ENCODE measurements around the gene IRF8. TPM values are rescaled to one million over a fixed set of nuclear protein-coding genes. Genes with fewer than 3 reads are reported as not detected.

IRF8 gene
- total RNA-seq, 3 donors from 2014 or later: 16.7 to 121 (median 20.2) TPM

- TF ChIP-seq CTCF (IDR thresholded peaks at IDR 0.05) (no peak), POLR2AphosphoS5 (IDR thresholded peaks at IDR 0.05) (no peak), POLR2A (IDR thresholded peaks at IDR 0.05) (no peak)
- Histone ChIP-seq H3K27ac (no peak overlapping the region), H3K4me1 (no peaks in the 10 kb centered on the region), H3K9me3 (no peaks in the 10 kb centered on the region), H3K27me3 (peaks cover 0 to 46% of the 10 kb centered on the region in 2 donors), H3K36me3 (no peaks in the 10 kb centered on the region), H3K4me3 (no peak overlapping the region)
- DNase-seq (ENCODE audit: low spot score in 2 of 2): no peak
- intact Hi-C loops (cut with DNase I; ENCODE audit: low total_unique reads): no loop called here
Measured at GRCh38 chr16:85952197-85952596, 53.2 kb downstream of the IRF8 start.

GRCh38 chr16:85952811-85953210 is 53.8 kb downstream of the IRF8 start:
- TF ChIP-seq POLR2AphosphoS5 (IDR thresholded peaks at IDR 0.05): no peak
- no peak for TF ChIP-seq POLR2A (IDR thresholded peaks at IDR 0.05)
- no peak for TF ChIP-seq CTCF (IDR thresholded peaks at IDR 0.05)
- no peaks in the 10 kb centered on the region for H3K4me1 ChIP-seq
- intact Hi-C loops (cut with DNase I; ENCODE audit: low total_unique reads): no loop called here

GRCh38 chr16:85954927-85955519 is 56.1 kb downstream of the IRF8 start:
- Histone ChIP-seq H3K4me3 (no peak overlapping the region), H3K9me3 (no peaks in the 10 kb centered on the region), H3K4me1 (no peaks in the 10 kb centered on the region), H3K27me3 (peaks cover 0 to 38% of the 10 kb centered on the region in 2 donors), H3K36me3 (no peaks in the 10 kb centered on the region), H3K27ac (no peak overlapping the region)
- DNase-seq (ENCODE audit: low spot score in 2 of 2): no peak
- intact Hi-C loops (cut with DNase I; ENCODE audit: low total_unique reads): no loop called here
- no peak for TF ChIP-seq POLR2A (IDR thresholded peaks at IDR 0.05)
- TF ChIP-seq CTCF (IDR thresholded peaks at IDR 0.05): no peak
- TF ChIP-seq POLR2AphosphoS5 (IDR thresholded peaks at IDR 0.05): no peak

More at GRCh38 chr16:85952811-85953210, 53.8 kb downstream of the IRF8 start:
- Histone ChIP-seq H3K27ac (no peak overlapping the region), H3K36me3 (no peaks in the 10 kb centered on the region), H3K27me3 (peaks cover 0 to 43% of the 10 kb centered on the region in 2 donors), H3K9me3 (no peaks in the 10 kb centered on the region), H3K4me3 (no peak overlapping the region)
- DNase-seq (ENCODE audit: low spot score in 2 of 2): no peak

GRCh38 chr16:85955566-85955965 is 56.6 kb downstream of the IRF8 start:
- H3K4me1 ChIP-seq: no peaks in the 10 kb centered on the region
- H3K27me3 ChIP-seq: peaks cover 0 to 38% of the 10 kb centered on the region in 2 donors
- no peak overlapping the region for H3K27ac ChIP-seq
- intact Hi-C loops (cut with DNase I; ENCODE audit: low total_unique reads): no loop called here
- H3K4me3 ChIP-seq: no peak overlapping the region
- no peaks in the 10 kb centered on the region for H3K36me3 ChIP-seq
- DNase-seq (ENCODE audit: low spot score in 2 of 2): no peak
- no peaks in the 10 kb centered on the region for H3K9me3 ChIP-seq
- TF ChIP-seq CTCF (IDR thresholded peaks at IDR 0.05) (no peak), POLR2A (IDR thresholded peaks at IDR 0.05) (no peak), POLR2AphosphoS5 (IDR thresholded peaks at IDR 0.05) (no peak)

GRCh38 chr16:85956426-85956825 is 57.5 kb downstream of the IRF8 start:
- Histone ChIP-seq H3K9me3 (no peaks in the 10 kb centered on the region), H3K4me1 (no peaks in the 10 kb centered on the region), H3K4me3 (no peak overlapping the region), H3K27me3 (peaks cover 0 to 36% of the 10 kb centered on the region in 2 donors), H3K36me3 (no peaks in the 10 kb centered on the region), H3K27ac (no peak overlapping the region)
- no peak for DNase-seq (ENCODE audit: low spot score in 2 of 2)
- intact Hi-C loops (cut with DNase I; ENCODE audit: low total_unique reads): no loop called here
- no peak for TF ChIP-seq POLR2AphosphoS5 (IDR thresholded peaks at IDR 0.05)
- no peak for TF ChIP-seq CTCF (IDR thresholded peaks at IDR 0.05)
- no peak for TF ChIP-seq POLR2A (IDR thresholded peaks at IDR 0.05)
